ENCODE data around the gene CIRBP. TPM values are rescaled to one million over a fixed set of nuclear protein-coding genes. Genes with fewer than 3 reads are reported as not detected.
A peak's percentile ranks its signal among the peaks of the same experiment; 100 is the strongest.

The CIRBP gene
- total RNA-seq, 2 experiments from 2014 or later = 161 to 180 TPM

DNA sequence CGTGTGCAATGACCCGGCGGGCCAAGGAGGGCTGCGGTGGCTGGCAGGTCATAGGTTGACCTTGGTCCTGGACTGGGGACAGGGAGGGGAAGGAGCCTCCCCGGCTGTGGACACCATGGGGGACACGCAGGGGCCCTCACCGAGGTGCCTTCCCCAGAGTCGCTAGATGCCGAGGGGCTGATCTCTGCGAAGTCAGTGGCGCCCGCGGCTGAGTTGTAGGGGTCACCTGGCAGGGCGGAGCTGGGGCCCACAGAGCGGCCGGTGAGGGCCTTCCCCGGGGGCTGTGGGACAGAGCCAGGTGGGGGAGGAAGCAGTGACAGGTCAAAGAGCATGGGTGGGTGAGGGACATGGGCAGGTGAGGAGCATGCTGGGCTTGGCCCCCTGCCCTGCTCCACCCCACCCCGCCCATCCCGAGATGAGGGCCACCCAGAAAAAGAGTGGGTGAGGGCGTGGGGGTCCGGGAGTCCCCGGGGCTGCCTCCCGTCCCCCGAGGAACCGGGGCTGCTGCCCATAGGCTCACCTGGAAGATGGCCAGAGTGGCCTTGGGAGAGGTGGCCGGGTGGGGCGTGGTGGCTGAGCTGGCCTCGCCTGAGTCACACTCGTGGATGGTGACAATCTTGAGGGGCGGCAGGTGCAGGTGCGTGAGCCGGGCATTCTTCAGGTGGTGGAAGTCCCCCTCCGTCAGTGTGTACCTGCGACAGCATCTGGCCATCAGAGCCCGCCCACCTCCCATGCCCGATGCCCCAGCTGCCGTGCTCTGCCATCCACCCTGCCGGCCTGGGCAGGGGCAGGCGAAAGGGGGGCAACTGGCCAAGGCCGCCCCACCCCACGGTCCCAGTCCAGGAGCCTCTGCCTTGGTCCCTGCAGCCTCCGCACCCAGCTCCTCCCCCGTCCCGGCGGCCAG, 34.8 kb upstream of the CIRBP start:
- ATAC-seq (no peak), DNase-seq (no peak)
- Mint-ChIP-seq H3K36me3 (ENCODE audit: low read depth) (no peaks in the 10 kb centered on the region), H3K4me1 (ENCODE audit: low read depth) (peaks cover 9% of the 10 kb centered on the region), H3K4me3 (no peak overlapping the region), H3K27me3 (peaks cover 8% of the 10 kb centered on the region), H3K9me3 (no peaks in the 10 kb centered on the region), H3K27ac (no peak overlapping the region)
- intact Hi-C loops (cut with micrococcal nuclease) = no loop called here
- ChIA-PET CTCF (no interaction called here), POLR2A (no interaction called here)
- TF ChIP-seq, protein P1, sequence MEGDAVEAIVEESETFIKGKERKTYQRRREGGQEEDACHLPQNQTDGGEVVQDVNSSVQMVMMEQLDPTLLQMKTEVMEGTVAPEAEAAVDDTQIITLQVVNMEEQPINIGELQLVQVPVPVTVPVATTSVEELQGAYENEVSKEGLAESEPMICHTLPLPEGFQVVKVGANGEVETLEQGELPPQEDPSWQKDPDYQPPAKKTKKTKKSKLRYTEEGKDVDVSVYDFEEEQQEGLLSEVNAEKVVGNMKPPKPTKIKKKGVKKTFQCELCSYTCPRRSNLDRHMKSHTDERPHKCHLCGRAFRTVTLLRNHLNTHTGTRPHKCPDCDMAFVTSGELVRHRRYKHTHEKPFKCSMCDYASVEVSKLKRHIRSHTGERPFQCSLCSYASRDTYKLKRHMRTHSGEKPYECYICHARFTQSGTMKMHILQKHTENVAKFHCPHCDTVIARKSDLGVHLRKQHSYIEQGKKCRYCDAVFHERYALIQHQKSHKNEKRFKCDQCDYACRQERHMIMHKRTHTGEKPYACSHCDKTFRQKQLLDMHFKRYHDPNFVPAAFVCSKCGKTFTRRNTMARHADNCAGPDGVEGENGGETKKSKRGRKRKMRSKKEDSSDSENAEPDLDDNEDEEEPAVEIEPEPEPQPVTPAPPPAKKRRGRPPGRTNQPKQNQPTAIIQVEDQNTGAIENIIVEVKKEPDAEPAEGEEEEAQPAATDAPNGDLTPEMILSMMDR (IDR thresholded peaks at IDR 0.05) = no peak

DNA sequence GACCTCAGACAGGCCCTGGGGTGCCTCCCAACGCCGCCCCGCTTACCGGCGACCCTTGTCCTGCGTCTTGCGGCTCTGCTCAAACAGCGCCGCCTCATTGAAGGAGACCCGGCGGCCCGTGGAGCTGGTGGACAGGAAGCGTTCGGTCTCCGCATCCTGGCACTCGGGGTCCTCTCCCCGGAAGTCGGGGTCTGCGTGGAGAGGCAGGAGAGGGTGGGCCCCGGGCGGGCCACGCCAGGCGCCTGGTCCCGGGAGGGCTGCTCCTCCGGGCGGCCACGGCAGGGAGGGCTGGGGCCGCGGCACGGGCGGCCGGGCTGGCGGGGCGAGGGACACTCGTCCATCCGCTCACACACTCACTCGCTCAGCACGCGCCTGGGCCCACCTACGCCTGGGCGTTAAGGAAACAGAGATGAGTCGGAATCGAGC, 34.2 kb upstream of the CIRBP start:
- DNase-seq (no peak), ATAC-seq (no peak)
- peaks cover 11% of the 10 kb centered on the region for H3K4me1 Mint-ChIP-seq (ENCODE audit: low read depth)
- H3K36me3 Mint-ChIP-seq (ENCODE audit: low read depth) = no peaks in the 10 kb centered on the region
- TF ChIP-seq, protein P1 (IDR thresholded peaks at IDR 0.05) = no peak
- H3K9me3 Mint-ChIP-seq = no peaks in the 10 kb centered on the region
- H3K4me3 Mint-ChIP-seq = no peak overlapping the region
- H3K27ac Mint-ChIP-seq = no peak overlapping the region
- ChIA-PET CTCF (interaction anchor here (1.2 kb wide), 1 partner anchor 12 kb away, joined by 4 read pairs; no protein-coding TSS in a partner anchor), POLR2A (no interaction called here)
- intact Hi-C loops (cut with micrococcal nuclease) = no loop called here
- H3K27me3 Mint-ChIP-seq = peaks cover 8% of the 10 kb centered on the region

GRCh38 chr19:1235625-1236538, 33.2 kb upstream of the CIRBP start:
- POLR2A ChIA-PET = interaction anchor here (0.9 to 1.3 kb wide), 3 partner anchors 15 to 34 kb away, joined by 3 to 4 read pairs (median 3); partner anchors contain the start of gene CIRBP
- no peaks in the 10 kb centered on the region for H3K36me3 Mint-ChIP-seq (ENCODE audit: low read depth)
- TF ChIP-seq, protein P1 (IDR thresholded peaks at IDR 0.05) = no peak
- intact Hi-C loops (cut with micrococcal nuclease) = no loop called here
- no peak overlapping the region for H3K4me3 Mint-ChIP-seq
- no peak for ATAC-seq
- no peak for DNase-seq
- peaks cover 14% of the 10 kb centered on the region for H3K4me1 Mint-ChIP-seq (ENCODE audit: low read depth)
- no peak overlapping the region for H3K27ac Mint-ChIP-seq
- CTCF ChIA-PET = interaction anchor here (1.2 kb wide), 1 partner anchor 13 kb away, joined by 4 read pairs; no protein-coding TSS in a partner anchor
- peaks cover 8% of the 10 kb centered on the region for H3K27me3 Mint-ChIP-seq
- H3K9me3 Mint-ChIP-seq = no peaks in the 10 kb centered on the region

GRCh38 chr19:1236576-1236975, 32.6 kb upstream of the CIRBP start:
- H3K27ac Mint-ChIP-seq = no peak overlapping the region
- H3K36me3 Mint-ChIP-seq (ENCODE audit: low read depth) = peaks cover under 1% of the 10 kb centered on the region
- peaks cover 18% of the 10 kb centered on the region for H3K4me1 Mint-ChIP-seq (ENCODE audit: low read depth)
- H3K27me3 Mint-ChIP-seq = peaks cover 8% of the 10 kb centered on the region
- DNase-seq (no peak), ATAC-seq (no peak)
- no peaks in the 10 kb centered on the region for H3K9me3 Mint-ChIP-seq
- TF ChIP-seq, protein P1 (IDR thresholded peaks at IDR 0.05) = no peak
- intact Hi-C loops (cut with micrococcal nuclease) = no loop called here
- peak overlapping the region; percentile 17 for H3K4me3 Mint-ChIP-seq
- CTCF ChIA-PET = no interaction called here
- POLR2A ChIA-PET = interaction anchor here (0.9 to 1.3 kb wide), 3 partner anchors 16 to 33 kb away, joined by 3 to 4 read pairs (median 3); partner anchors contain the start of gene CIRBP
